HepG2 (cell line): ENCODE results near the gene MROH2A. TPM values are rescaled to one million over a fixed set of nuclear protein-coding genes. Genes with fewer than 3 reads are reported as not detected.

Experiments used
- ATAC-seq: fragments of 200-7000 bp; cut with Tn5 transposase; 3 replicates; pipeline ENCODE4 v1.9.1; 2020; ENCODE audit warnings: mild to moderate bottlenecking, moderate library complexity
- BruUV-seq: library from RNA; stranded (reverse); fragments of 400-500 nt; replicated peaks from 2 replicates; lab custom pipeline; 2021; lab: Mats Ljungman, UMichigan
- CTCF ChIA-PET: fragments of 300-600 bp; formaldehyde crosslinking; extraction: SDS; loops from one replicate; lab custom pipeline; 2021; ENCODE audit warnings: low total read pairs, inconsistent platforms, low intra/inter-chr PET ratio; lab: Yijun Ruan, JAX
- POLR2A ChIA-PET: fragments of 350-600 bp; sonication (Branson Sonifier 250); formaldehyde crosslinking; loops from one replicate; lab custom pipeline; 2020; ENCODE audit warnings: antibody characterized with exemption, inconsistent platforms; lab: Yijun Ruan, JAX
- DNase-seq: peaks from one replicate; pipeline ENCODE4 v3.0.0-alpha.2; 2015; ENCODE audit warnings: low spot score
- FAIRE-seq: peaks from 3 replicates; lab custom pipeline; 2011; peaks lifted over from hg19 to GRCh38; lab: Jason Lieb, UNC
- H2AFZ ChIP-seq: one replicate; pipeline ENCODE4 v1.6.1; 2011; ENCODE audit warnings: low read length, inconsistent platforms
- H3K27ac ChIP-seq: fragments of 300-600 bp; 3 replicates; pipeline ENCODE4 v1.8.0; 2011; ENCODE audit warnings: mixed run types, mild to moderate bottlenecking, mixed read lengths, low read length, inconsistent platforms; ENCODE audit not compliant: insufficient read depth; ENCODE audit errors: extremely low read length
- H3K27me3 ChIP-seq, 2 experiments: fragments of 200-600 bp in 1 of 2; 2 replicates in 1 of 2; 3 replicates in 1 of 2; pipeline versions ENCODE4 v1.6.0 to v1.8.0; 2011; ENCODE audit warnings: low read length in 2 of 2, mild to moderate bottlenecking in 2 of 2, moderate library complexity in 2 of 2, inconsistent platforms in 1 of 2; ENCODE audit not compliant: insufficient read depth in 2 of 2, control insufficient read depth in 1 of 2
- H3K36me3 ChIP-seq, 2 experiments: fragments of 200-600 bp in 1 of 2; replicated peaks in 1 of 2; 2 replicates in 1 of 2; 3 replicates in 1 of 2; pipeline versions ENCODE4 v1.5.1 to v1.8.0; 2011; ENCODE audit warnings: low read length in 2 of 2, inconsistent platforms in 1 of 2; ENCODE audit not compliant: insufficient read depth in 2 of 2, control insufficient read depth in 1 of 2
- H3K4me1 ChIP-seq: 2 replicates; pipeline ENCODE4 v1.5.1; 2012; ENCODE audit warnings: low read length, inconsistent platforms; ENCODE audit not compliant: insufficient read depth
- H3K4me2 ChIP-seq: 2 replicates; pipeline ENCODE4 v1.6.0; 2011; ENCODE audit warnings: low read depth, low read length, inconsistent platforms
- H3K4me3 ChIP-seq, 3 experiments: fragments of 200-600 bp in 1 of 3; sonication (generic), shearing (Covaris generic) in 1 of 3; replicated peaks in 1 of 3; 2 replicates each; pipeline ENCODE4 v1.5.1; 2011 to 2016; ENCODE audit warnings: low read length in 3 of 3, inconsistent platforms in 2 of 3, low read depth in 2 of 3, mild to moderate bottlenecking in 2 of 3, control low read depth in 1 of 3, mixed read lengths in 1 of 3; ENCODE audit not compliant: insufficient read depth in 1 of 3
- H3K79me2 ChIP-seq: one replicate; pipeline ENCODE4 v1.6.1; 2011; ENCODE audit warnings: low read length, inconsistent platforms; ENCODE audit not compliant: insufficient read depth
- H3K9ac ChIP-seq: 2 replicates; pipeline ENCODE4 v1.6.0; 2011; ENCODE audit warnings: mild to moderate bottlenecking, low read depth, low read length, inconsistent platforms; ENCODE audit not compliant: insufficient read depth
- H3K9me3 ChIP-seq: 2 replicates; pipeline ENCODE4 v1.5.1; 2012; ENCODE audit warnings: mild to moderate bottlenecking, low read length
- H4K20me1 ChIP-seq: 2 replicates; pipeline ENCODE4 v1.6.0; 2011; ENCODE audit warnings: inconsistent platforms, mild to moderate bottlenecking, low read length, moderate library complexity; ENCODE audit not compliant: insufficient read depth
- CAMTA2 ChIP-seq: sonication (generic); formaldehyde crosslinking; IDR thresholded peaks from 2 replicates; pipeline ENCODE4 v1.4.0; 2020; ENCODE audit warnings: mild to moderate bottlenecking, missing genetic modification reagents, borderline replicate concordance
- FOXP1 ChIP-seq, 2 experiments: fragments of 450-650 bp in 1 of 2; IDR thresholded peaks; 2 replicates each; pipeline ENCODE4 v1.6.1; 2017 to 2018; ENCODE audit warnings: antibody characterized with exemption in 1 of 2
- GATAD2A ChIP-seq: IDR thresholded peaks from 2 replicates; pipeline ENCODE4 v1.6.1; 2016
- HNRNPK ChIP-seq: fragments of 200-400 bp; formaldehyde crosslinking; IDR thresholded peaks from 2 replicates; pipeline ENCODE4 v1.6.1; 2018; ENCODE audit warnings: low read length, low read depth, moderate library complexity, mild to moderate bottlenecking; ENCODE audit not compliant: poor library complexity, severe bottlenecking
- RFX1 ChIP-seq: fragments of 450-650 bp; IDR thresholded peaks from 2 replicates; pipeline ENCODE4 v1.6.1; 2017
- RNF2 ChIP-seq: fragments of 450-650 bp; conservative IDR thresholded peaks from 2 replicates; pipeline ENCODE4 v1.6.1; 2016; ENCODE audit warnings: low read depth
- ZGPAT ChIP-seq: IDR thresholded peaks from 2 replicates; pipeline ENCODE4 v1.6.1; 2016; ENCODE audit warnings: mild to moderate bottlenecking
- ZNF10 ChIP-seq: sonication (generic); formaldehyde crosslinking; IDR thresholded peaks from 2 replicates; pipeline ENCODE4 v1.4.0; 2020; ENCODE audit warnings: mild to moderate bottlenecking, low read depth, missing genetic modification reagents, borderline replicate concordance
- ZNF431 ChIP-seq: sonication (generic); formaldehyde crosslinking; IDR thresholded peaks from 2 replicates; pipeline ENCODE4 v1.9.0; 2022; ENCODE audit warnings: missing genetic modification reagents, low read depth, mild to moderate bottlenecking, borderline replicate concordance
- ZNF562 ChIP-seq: sonication (generic); formaldehyde crosslinking; IDR thresholded peaks from 2 replicates; pipeline ENCODE4 v1.8.0; 2022; ENCODE audit warnings: missing genetic modification reagents, borderline replicate concordance
- ZNF615 ChIP-seq: sonication (generic); formaldehyde crosslinking; IDR thresholded peaks from 2 replicates; pipeline ENCODE4 v1.5.0; 2020; ENCODE audit warnings: mild to moderate bottlenecking, missing genetic modification reagents, borderline replicate concordance
- WGBS: methylation state at CpG from one replicate; pipeline ENCODE4 v1.1.6; 2017; ENCODE audit warnings: low lambda C conversion rate; 5-methylcytosine and 5-hydroxymethylcytosine counted together
- in situ Hi-C: cut with HindIII; loops from 2 replicates; pipeline ENCODE4 v1.10.0; 2017; ENCODE audit warnings: low pct_unique_long_range_greater_than_20kb; ENCODE audit not compliant: extremely low pct_ligation_motif_present
- intact Hi-C: fragments of 100-400 bp; cut with micrococcal nuclease; formaldehyde crosslinking; loops from one replicate; pipeline ENCODE4 v1.10.0; 2022; ENCODE audit not compliant: unreplicated experiment
- polyA plus RNA-seq, 8 experiments: library from polyadenylated mRNA; depleted of rRNA in 3 of 8; stranded (reverse) in 7 of 8; unstranded in 1 of 8; fragments of >200 nt; fragmentation: Illumina TruSeq in 4 of 8; extraction: Trizol in 4 of 8; gene quantifications; 2 replicates each; pipeline versions ENCODE4 v1.2.1 to v1.2.3, GENCODE V29; 2011 to 2016; ENCODE audit warnings: low read depth in 4 of 8, missing spikeins in 1 of 8, mixed read lengths in 1 of 8; ENCODE audit not compliant: insufficient read depth in 1 of 8
- total RNA-seq, 5 experiments: library from RNA; depleted of rRNA; stranded (reverse); fragments of >200 nt; fragmentation: Illumina TruSeq; extraction: Trizol; gene quantifications; 2 replicates each; pipeline ENCODE4 v1.2.3, GENCODE V29; 2016; ENCODE audit warnings: low read depth in 1 of 5
- TF ChIP-seq, protein P1 (sequence below): sonication (generic); formaldehyde crosslinking; IDR thresholded peaks from 2 replicates; pipeline ENCODE4 v1.5.0; 2020; ENCODE audit warnings: missing genetic modification reagents
- TF ChIP-seq, protein P2 (sequence below): sonication (generic); formaldehyde crosslinking; IDR thresholded peaks from 2 replicates; pipeline ENCODE4 v1.5.1; 2020; ENCODE audit warnings: mild to moderate bottlenecking, missing genetic modification reagents, moderate library complexity

MROH2A gene
- total and polyA plus RNA-seq, 2 of the 13 experiments (the other 11 are each of a cell fraction or from before 2014, with no cell fraction given) = 0.03 to 0.04 TPM

DNA sequence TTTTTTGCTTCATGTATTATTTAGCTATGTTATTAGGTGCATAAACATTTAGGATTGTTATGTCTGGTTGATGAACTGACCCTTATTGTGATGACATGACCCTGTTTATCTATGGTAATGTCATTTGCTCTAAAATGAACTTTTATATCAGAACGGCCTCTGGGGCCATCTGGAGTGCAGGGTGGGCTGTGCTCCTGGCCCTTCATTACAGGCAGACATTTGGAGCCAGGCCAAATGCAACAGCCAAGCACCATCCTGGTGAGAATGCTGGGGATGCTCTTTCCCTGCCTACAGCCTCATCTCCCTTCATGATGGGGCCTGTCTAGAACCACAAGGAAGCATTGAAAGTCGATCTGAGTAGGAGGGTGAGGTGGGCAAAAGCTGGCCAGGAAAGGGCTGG lies 38.2 kb downstream of the MROH2A start (continued):
- TF ChIP-seq ZGPAT (CRISPR knock-in tag) (no peak), ZNF562 (CRISPR knock-in tag) (no peak)

DNA sequence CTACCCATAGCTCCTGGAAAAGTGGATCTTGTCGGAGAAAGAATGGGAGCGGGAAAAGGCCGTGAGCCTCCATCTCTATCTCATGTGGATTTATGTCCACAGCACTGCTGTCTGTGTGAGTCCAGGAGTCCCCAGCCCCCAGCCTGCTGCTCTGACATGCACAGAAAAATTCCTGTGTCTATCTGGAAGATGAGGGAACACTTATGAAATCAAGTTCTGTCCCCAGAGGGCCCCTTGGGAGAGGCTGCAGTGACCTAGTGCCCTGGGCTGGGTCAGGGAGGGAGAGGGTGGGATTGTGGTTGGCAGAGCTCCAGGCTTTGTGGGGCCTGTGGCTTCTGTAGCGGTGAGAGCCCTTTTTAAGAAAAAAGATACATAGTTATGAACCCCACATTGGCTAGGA lies 38.6 kb downstream of the MROH2A start:
- Histone ChIP-seq H3K4me1 (peaks cover 23% of the 10 kb centered on the region), H3K4me2 (no peak overlapping the region), H3K27me3 (peaks cover 7 to 34% of the 10 kb centered on the region in 2 experiments; a peak in 4 of 5 replicates), H3K9ac (no peak overlapping the region), H4K20me1 (no peaks in the 10 kb centered on the region), H3K36me3 (no peaks in the 10 kb centered on the region), H3K27ac (no peak overlapping the region), H3K4me3 (no peak overlapping the region), H2AFZ (no peak overlapping the region), H3K9me3 (no peaks in the 10 kb centered on the region), H3K79me2 (no peaks in the 10 kb centered on the region)
- no TSS peak for BruUV-seq
- ChIA-PET CTCF (no interaction called here), POLR2A (no interaction called here)
- TF ChIP-seq ZNF10 = no peak
- TF ChIP-seq HNRNPK = no peak
- TF ChIP-seq ZNF431 (CRISPR knock-in tag) = no peak
- no peak for TF ChIP-seq CAMTA2 (CRISPR knock-in tag)
- no peak for TF ChIP-seq ZNF562 (CRISPR knock-in tag)
- no peak for TF ChIP-seq FOXP1 (IDR thresholded peaks at IDR 0.05)
- no peak for TF ChIP-seq FOXP1 (CRISPR knock-in tag; IDR thresholded peaks at IDR 0.05)
- TF ChIP-seq, protein P1, sequence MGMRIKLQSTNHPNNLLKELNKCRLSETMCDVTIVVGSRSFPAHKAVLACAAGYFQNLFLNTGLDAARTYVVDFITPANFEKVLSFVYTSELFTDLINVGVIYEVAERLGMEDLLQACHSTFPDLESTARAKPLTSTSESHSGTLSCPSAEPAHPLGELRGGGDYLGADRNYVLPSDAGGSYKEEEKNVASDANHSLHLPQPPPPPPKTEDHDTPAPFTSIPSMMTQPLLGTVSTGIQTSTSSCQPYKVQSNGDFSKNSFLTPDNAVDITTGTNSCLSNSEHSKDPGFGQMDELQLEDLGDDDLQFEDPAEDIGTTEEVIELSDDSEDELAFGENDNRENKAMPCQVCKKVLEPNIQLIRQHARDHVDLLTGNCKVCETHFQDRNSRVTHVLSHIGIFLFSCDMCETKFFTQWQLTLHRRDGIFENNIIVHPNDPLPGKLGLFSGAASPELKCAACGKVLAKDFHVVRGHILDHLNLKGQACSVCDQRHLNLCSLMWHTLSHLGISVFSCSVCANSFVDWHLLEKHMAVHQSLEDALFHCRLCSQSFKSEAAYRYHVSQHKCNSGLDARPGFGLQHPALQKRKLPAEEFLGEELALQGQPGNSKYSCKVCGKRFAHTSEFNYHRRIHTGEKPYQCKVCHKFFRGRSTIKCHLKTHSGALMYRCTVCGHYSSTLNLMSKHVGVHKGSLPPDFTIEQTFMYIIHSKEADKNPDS = no peak
- TF ChIP-seq ZNF615 (CRISPR knock-in tag) = no peak
- no peak for TF ChIP-seq GATAD2A (CRISPR knock-in tag)
- TF ChIP-seq, protein P2, sequence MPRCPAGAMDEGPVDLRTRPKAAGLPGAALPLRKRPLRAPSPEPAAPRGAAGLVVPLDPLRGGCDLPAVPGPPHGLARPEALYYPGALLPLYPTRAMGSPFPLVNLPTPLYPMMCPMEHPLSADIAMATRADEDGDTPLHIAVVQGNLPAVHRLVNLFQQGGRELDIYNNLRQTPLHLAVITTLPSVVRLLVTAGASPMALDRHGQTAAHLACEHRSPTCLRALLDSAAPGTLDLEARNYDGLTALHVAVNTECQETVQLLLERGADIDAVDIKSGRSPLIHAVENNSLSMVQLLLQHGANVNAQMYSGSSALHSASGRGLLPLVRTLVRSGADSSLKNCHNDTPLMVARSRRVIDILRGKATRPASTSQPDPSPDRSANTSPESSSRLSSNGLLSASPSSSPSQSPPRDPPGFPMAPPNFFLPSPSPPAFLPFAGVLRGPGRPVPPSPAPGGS (CRISPR knock-in tag) = no peak
- no peak for TF ChIP-seq RNF2
- no peak for TF ChIP-seq RFX1
- intact Hi-C loops (no loop called here), in situ Hi-C loops (no loop called here)
- no peak for ATAC-seq
- 31% methylated on average over 4 of the region's 4 CpGs for WGBS
- DNase-seq = no peak
- FAIRE-seq = no peak
